ENCODE results near the gene MINDY4.

Gene MINDY4

DNA sequence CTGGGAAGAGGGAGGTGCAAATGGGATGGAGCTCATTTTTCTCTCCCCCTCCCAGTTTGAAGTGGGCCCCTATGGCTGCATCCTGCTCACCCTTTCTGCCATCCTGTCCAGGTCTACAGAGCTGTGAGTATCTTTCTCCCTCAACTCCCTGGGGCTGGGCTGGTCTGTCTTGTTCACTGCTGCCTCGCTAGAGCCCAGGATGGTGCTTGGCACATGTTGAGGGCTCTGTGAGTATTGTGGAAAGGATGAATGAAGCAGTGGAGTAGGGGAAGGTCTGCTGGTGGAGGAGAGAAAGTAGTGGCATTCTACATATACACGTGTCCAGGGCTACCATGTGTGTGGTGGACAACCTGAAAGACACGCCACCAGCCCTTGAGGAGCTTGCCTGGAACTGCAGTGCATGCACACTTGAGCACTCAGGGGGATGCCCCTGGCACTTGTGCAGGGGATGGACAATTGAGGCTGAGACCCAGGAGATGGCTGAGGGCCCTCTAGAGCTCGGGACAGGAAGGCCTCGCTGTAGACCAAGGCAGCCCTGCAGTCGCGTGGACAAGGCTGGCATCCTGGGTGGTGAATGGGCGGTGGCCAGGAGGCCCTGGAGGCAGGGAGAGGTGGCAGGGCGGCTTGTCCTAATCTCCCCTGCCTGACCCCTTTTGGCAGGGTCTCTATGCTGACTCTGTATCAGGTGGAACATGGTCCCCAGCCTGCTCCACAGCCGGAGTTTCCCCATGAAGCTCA, 88.2 kb downstream of the MINDY4 start:
- no peak for DNase-seq

DNA sequence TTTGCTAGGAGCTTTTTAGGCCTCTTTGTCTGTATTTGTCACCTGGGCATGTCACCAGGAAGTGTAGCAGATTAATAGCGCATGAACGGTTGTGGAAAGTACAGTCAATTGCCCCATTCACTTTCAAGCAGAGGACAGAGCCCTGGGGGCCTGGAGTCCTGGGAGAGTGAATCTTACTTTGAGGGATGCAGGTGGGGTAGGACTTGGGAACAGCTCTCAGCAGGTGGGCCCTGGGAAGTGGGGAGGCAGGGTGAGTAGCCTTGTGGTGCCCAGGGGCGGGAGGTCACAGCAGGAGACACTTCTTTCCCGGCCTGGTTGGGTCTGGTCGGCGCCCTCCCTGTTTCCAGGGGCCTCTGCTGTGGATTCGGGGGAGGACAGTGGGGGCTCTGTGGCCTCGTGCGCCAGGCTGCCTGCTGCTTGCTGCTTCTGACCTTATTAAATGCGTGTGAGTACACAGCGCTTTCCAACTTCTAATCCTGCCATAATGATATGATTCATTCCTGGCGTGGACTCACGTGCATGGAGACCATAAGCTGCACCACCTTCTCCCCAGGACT, 88.8 kb downstream of the MINDY4 start:
- DNase-seq: peak in 2 of 3 experiments; percentile 60 to 78

DNA sequence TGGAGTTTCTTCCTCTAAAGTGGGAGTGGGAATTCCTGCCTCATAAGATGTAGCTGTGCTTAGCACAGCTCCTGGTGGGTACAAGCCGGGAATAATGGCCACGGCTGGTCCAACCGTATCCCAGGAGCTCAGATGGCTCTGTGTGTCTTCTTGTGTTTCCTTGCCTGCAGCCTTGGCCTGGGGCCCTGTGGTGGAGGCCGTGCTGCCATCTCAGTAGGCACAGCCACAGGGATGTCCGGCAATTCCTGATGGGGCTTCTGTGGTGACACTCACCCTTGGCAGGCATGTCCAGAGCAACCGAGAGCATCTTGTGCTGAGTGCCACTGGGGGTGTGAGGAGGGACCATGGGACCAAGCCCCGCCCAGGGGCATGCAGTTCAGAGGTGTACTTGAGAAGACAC, 90.4 kb downstream of the MINDY4 start:
- DNase-seq: no peak

DNA sequence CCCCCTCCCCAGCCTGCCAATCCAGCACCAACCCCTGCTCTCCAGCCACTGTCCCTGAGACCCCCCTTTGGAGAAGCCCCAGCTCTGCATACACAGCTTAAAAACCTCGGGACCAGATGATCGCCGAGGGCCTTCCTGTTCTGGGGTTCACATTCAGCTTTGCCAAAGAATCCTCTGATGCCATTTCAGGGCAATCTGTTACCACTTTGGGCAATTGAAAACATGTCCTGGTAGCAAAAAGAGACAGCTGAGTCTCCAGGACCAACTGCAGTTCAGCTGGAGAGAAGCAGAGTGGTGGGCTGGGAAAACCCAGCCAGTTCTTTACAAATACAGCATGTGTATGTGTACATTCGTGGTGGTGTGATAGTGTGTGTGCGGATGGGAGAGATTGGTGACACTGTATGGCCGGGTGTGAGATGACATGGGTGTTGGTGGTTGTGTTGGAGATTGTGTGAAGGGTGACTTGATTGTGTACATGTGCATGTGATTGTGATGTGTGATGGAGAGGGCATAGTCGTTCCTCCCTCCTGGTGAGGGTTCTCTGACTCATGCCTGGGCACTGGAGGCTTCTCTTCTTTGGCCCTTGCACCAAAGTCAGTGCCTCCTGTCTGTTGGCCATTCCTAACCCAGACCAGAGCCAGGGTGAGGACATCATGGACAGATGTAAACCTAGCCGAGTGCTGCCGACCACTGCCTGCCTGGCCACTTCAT, 91.9 kb downstream of the MINDY4 start:
- DNase-seq: no peak

DNA sequence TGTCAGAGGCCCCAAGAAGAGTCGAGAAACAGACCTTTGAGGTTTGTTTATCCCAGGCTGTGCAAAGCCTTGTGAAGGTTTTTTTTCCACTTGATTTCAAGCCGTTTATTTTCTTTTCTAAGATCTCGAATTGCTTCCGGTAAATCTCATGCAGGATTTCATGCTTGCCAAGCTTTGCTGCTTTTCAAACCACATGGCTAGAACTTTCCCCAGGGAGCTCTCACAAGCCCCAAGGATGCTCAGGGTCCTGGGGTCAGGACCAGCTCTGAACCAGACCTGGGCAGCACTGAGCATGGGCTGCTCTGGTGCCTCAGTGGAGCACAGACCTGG, 92.5 kb downstream of the MINDY4 start:
- DNase-seq: no peak

DNA sequence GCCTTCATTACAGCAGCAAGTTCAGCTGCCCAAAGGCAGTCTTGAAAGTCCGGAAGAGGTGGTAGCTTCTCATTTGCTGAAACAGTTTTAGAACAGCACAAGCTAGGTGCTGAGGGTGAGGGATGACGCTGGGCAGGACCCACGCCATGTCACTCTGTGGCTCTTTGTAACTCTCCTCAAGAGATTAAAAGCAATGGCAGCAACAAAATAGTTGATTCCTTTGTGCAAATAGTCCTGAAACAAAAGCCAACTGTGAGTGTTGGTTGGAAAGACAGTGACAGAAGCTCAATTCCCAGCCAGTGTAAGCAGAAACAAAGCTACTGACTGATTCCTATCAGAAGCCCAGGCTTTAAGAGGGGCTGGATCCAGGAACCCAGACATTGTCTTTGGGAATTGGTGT, 92.9 kb downstream of the MINDY4 start:
- DNase-seq: no peak

DNA sequence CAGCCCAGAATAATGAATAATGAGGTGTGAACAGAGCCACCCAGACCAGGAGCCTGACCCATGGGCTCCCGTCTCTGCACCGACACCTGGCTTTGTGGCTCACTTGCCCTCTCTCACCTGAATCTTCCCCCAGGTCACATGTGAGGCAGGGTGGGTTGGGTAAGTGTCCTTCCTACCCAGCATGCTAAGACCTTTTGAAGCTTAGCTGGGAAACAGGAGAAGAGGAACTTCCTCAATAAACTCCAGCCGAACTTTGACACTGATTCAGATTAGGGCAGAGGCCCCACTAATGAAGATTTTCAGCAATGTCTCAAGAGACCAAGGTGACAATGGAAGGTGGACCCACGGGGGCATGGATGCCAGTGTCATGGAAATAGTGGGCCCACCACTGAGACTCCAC, 93.9 kb downstream of the MINDY4 start:
- no peak for DNase-seq

DNA sequence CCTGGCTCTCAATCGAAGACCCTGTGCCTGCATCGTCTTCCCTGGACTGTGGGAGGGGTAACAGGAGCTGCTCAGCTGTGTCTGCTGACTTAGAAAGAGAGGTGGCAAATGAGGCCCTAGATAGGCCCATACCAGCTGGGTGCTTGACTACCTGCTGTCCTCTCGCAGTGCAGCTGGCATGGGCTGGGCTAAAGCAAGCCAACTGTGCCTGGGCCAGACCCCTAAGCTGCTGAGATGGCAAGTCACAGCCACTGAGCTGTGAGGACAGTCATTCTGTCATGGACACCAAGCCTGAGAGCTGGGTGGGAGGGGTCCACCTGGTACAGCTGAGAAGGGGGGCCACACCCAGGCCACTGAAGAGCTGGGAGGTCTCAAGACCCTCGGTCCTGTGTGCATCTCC, 94.6 kb downstream of the MINDY4 start:
- DNase-seq: no peak

DNA sequence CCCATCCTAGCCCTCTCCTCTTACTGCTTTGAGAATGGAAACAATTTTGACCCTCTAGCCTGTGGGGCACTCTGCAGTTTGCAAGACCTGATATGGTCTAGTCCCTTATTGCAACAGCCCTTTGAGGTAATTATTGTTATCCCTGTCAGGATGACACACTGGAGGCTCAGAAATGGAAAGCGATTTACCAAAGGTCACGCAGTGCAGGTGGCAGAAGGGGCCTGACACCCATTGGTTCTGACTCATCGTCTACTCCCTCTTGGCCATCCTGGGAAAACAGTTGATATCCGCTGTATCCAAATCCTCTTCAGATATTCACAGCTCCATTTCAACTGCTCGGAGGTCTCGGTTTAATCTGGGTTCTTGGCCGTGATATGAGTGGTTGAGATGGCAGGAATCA, 95.7 kb downstream of the MINDY4 start:
- no peak for DNase-seq

DNA sequence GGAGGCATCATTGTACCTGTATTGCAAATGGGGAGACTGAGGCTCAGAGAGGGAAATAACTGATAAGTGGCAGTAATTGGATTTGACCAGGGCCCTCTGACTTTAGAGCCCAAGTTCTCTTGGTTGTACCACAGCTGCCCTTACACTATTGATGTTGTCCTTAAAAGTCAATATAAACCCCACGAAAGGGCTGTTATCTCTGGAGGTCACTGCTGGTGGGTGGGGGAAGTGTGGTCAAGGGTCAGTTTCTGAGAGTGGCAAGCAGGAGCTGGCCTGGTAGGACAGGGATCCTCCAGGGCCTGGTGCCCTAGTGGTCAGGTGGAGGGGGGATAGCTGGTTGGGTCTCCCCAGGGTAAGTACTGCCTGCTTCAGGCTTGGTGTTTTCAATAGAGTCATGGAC, 96.3 kb downstream of the MINDY4 start:
- DNase-seq: no peak

DNA sequence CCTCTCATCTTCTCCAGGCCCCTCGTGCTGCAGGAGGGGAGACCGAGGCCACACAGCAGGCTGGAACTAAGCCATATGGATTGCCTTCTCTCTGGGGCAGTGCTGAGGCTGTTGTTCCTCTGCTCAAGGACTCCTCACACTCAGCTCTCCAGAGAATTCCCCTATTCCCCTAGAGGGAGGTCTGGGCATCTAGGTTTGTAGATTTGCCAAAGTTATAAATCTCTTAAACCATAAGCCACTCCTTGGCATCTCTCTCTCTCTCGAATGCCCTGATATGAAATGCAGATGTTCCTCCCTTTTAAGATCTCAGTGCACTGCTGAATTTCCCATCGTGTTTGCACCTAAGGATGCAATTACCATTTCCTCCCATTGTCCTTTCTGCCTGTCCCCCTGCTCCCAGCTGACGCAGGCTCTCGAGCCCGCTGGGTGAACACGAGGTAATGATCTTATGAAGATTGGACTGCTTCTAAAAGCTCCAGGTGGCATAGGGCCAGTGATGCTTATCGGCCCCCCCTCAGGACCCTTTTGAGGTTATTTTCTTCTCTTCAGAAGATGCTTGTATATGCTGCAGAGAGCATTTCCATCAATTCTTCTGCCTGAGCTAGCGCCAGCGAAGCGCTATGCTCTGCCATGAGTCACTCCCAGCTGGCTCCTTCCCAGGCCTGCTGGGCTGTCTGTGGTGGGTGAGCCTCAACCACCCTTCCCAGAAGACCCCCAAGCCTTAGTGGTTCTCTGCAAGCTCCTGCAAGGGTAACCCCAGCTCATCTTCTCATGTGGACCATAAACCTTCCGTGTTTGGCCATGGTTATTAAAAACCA, 98.8 kb downstream of the MINDY4 start:
- DNase-seq: peak in 2 of 3 experiments; percentile 52 to 66

DNA sequence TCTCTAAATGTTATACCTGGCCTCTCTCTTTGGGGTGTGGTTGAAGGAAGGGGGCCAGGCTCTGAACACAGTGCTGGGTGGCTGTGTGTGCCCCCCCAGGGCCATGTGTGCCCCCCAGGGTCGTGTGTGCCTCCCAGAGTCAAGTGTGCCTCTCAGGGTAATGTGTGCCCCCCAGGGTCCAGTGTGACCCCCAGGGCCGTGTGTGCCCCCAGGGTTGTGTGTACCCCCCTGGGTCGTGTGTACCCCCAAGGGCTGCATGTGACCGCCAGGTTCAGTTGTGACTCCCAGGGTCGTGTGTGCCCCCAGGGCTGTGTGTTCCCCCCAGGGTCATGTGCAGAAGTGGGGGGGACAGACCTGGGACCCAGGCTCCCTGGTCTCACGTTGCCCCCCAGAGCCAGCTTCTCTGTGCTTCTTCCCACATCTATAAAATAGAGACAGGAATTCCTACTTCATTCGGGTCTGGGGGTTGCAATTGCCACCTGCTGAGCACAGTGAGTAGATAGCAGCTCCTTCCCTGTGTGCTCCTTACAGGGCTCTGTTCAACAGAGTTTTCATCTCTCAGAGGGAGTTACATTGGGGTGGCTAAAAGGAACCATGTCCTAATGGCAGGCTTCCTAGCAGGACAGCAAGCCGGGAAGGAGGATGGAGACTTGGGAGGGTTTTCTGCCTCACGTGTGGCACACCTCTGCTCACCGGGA, 99.8 kb downstream of the MINDY4 start:
- DNase-seq: no peak

DNA sequence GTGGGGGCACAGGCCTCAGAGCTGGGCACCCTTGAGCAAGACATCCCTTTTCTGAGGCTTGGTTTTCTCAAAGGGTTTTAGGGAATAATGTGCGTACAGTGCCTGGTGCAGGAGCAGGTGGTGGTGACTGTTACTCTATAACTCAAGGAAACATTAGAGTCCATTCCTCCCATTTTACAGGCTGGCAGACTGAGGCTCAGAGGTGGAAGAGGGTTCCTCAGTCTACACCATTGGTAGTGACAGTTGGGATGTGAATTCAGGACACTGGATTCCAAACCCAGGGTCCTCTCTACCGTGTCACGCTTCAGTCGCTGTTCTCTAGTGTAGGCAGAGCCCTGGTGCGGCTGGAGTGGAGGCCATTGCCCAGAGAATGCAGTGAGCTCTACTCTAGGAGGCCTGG, 100.4 kb downstream of the MINDY4 start:
- DNase-seq: no peak

DNA sequence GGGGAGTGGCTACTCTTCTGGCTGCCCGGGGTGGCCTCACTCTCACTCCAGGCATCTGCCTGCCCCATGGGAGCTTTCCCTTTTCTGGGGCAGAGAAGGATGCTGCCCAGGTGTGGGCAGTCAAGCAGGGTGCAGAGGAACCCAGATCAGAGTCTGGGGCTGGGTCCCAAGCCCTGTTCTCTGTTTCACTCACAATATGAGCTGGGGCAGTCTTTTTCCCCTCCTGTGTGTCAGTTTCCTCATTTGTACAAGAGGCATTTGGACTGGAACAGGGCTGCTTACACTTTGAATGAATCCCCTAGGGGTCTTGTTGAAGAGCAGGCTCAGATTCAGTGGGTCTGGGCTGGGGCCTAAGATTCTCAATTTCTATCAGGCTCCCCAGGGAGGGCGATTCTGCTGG, 102.0 kb downstream of the MINDY4 start:
- no peak for DNase-seq

DNA sequence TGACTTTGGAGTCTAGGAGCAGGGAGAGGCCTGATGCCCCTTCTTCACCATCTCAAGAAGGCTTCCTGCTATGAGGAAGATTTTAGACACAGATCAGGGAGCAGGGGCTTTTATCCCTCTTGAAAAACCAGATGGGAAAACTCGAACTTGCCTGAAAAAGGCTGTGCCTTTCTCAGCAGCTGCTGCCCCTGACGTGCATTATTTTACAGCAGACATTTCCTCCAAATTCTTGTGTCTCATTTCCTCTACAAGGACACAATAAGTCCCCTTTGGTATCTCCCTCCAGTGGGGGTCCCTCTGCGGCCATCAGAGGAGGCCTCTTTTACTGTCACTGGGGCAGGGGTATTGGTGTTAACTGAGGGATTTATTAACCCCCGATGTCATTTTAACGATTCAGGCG, 102.4 kb downstream of the MINDY4 start:
- DNase-seq: no peak

DNA sequence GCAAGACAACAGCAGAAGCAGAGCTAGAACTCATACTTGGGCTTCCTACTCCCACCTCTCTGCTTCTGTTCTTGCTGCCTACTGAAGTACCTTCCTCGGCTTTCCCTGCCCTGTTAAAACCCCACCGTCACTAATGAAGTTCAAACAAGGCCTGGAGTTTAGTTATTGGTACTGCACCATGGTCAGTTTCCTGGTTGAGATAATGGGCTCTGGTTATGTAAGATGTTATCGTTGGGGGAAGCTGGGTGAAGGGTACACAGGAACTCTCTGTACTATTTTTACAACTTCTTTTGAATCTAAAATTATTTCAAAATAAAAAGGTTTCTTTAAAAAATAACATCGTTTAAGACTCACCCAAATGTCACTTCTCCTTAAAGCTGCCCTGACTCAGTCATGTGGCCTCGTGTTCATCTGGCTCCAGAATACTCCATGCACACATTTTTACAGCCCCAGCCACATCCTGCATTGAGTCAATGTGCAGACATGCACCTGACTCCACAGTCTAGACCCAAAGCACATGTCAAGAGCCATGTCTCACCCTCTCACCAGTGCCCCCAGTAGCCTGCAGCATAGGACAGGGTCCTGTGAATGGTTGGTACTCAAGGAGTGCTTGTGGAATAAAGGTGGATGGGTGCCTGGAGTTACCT, 103.6 kb downstream of the MINDY4 start:
- DNase-seq: no peak

DNA sequence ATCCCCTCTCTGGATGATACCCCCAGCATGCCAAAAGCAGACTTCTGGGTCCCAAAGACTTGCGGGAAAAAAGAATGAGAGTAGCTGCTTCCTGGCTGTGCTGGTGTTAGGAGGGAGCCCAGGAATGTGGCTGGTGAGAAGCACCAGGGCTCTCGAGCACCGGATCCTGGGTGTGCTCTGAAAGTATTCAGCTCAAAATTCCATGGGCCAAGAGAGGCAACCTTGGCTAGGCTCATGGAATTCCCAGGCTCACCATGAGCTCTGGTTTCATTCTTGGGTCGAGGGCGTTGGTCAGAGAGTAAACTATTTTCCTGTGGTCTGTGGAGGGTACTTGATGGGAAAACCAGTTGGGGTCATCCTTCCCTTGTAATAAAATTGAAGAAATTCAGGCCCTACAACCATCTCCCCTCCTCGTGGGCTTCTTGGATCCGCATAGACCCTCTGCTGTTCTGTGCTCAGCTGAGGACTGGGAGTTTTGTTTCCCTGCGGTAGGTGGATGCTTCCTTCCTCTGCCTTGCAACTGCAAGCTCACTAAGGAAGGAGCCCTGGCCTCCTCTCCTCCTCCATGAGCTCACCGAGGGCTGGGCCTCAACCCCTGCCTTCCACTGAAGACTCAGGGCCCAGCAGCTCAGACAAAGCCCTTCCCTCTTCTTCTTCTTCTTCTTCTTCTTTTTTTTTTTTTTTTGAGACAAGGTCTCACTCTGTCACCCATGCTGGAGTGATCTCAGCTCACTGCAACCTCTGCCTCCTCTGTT, 106.0 kb downstream of the MINDY4 start:
- DNase-seq: no peak

DNA sequence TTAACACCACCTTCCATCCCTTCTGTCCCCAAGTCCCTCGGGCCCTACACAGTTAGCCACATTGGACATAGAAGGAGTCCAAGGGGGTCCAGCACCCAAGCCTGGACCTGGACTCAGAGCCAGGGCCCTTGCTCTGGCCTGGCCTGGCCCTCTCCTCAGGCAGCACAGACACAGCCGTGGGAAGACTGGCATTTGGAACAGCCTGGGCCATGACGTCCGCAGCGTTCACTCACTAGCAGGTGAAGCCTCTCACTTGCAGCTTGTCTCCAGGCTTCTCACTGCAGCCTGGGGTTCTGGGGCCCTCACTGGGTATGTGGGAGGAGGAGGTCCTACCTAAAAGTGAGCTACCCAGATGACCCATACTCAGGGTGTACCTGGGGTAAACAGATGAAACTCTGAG, 106.8 kb downstream of the MINDY4 start:
- no peak for DNase-seq

DNA sequence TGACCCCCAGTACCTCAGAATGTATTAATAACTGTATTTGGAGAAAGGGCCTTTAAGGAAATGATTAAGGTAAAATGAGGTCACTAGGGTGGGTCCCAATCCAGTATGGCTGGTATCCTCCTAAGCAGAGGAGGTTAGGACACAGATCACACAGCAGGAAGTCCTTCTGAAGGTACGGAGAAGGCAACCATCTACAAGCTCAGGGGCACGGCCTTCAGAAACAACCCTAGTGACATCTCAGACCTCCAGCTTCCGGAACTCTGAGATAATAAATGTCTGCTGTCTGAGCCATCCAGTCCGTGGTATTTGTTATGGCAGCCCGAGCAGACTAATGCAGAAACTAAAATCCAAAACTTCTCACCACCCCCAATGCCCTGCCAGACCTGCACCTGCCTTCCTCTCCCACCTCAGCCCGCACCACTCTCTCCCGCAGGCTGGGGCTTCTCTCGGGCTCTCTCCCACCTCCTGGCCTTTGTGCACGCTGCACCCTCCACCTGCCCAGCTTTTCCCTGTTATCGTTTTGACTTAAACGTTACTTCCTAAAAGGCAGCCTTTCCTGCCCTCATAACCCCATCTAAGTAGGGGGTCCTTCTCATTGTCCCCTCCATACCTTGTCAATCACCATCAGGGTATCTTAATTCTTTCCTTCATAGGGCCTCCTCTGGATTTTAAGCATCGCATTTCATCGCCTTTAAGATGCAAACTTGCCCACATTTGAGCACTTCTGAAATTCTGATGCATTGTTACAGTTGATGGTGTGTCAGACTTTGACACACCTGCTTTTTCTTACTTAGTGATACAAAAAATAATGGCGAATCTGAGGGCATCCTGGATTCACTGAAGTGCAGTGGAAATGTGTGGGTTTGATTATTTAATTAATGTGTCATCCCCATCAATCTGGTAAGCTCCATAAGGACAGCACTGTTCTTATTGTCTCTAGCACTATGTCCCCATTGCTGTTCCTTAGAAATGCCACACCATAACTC, 108.2 kb downstream of the MINDY4 start:
- DNase-seq: no peak

DNA sequence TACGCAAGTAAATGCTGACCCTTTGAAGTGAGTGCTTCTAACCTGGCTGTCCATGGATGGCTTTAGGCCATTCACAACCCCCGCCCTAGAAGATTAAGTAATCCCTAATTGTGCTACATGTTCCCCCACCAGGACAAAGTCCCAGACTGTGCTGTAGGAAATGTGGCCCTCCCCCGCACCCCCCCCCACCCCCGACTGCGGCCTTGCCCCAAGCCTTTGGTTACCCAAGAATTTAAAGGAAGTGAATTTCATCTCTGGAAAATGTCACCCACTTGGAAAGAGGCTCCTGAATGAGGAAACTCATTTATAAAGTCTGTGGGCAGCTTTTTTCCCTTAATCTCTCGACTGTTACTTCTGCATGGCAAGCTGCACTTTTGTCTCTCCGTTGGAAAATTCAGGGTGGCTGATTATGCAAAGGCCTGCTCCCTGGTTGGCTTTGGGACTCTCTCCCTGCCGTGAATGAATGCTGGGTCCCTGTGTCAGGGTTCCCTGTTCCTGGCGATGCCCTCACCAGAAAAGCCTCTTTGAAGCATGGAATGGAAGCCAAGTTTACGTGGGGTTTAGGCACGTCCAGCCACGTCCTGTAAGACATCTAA, 109.0 kb downstream of the MINDY4 start:
- DNase-seq: no peak

Measured in NCI-H1417 (cell line).